DOHH2 (cell line): ENCODE results near the gene RSAD2.

ENCODE experiments used
- EZH2phosphoT487 ChIP-seq: fragments of 200-600 bp; sonication (generic); IDR thresholded peaks from 2 replicates; pipeline ENCODE4 v1.6.1; 2017; ENCODE audit warnings: borderline replicate concordance, mild to moderate bottlenecking, antibody characterized with exemption, low read length, moderate library complexity, mixed read lengths
- TF ChIP-seq, protein P1 (sequence below): fragments of 200-600 bp; sonication (generic); IDR thresholded peaks from one replicate; pipeline ENCODE4 v1.5.1; 2014; ENCODE audit warnings: antibody characterized with exemption, mild to moderate bottlenecking, low read depth, low read length; ENCODE audit not compliant: poor library complexity, severe bottlenecking

DNA sequence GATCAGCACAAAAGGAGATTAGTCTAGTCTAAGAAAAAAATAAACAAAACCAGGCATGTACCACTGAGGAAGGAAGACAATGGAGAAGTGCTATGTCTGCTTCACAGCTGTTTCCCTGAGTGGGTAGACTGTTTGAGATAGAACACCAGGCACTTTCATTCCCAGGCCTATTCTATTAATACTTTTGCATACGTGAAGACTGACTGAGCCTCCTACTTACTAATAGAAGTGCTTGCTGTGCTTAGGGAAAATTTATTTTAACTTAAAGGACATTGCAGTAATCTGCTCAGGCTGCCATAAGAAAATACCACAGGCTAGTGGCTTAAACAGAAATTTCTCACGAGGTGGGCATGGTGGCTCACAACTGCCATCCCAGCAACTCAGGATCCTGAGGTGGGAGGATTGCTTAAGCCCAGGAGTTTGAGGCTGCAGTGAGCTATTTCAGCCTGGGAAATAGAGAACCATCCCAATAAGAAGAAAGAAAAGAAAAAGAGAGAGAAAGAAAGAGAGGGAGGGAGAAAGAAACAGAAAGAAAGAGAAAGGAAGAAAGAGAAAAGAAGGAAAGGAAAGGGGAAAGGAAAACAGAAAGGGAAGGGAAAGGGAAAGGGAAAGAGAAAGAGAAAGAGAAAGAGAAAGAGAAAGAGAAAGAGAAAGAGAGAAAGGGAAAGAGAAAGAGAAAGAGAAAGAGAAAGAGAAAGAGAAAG is 44.8 kb upstream of the RSAD2 start:
- TF ChIP-seq, protein P1, sequence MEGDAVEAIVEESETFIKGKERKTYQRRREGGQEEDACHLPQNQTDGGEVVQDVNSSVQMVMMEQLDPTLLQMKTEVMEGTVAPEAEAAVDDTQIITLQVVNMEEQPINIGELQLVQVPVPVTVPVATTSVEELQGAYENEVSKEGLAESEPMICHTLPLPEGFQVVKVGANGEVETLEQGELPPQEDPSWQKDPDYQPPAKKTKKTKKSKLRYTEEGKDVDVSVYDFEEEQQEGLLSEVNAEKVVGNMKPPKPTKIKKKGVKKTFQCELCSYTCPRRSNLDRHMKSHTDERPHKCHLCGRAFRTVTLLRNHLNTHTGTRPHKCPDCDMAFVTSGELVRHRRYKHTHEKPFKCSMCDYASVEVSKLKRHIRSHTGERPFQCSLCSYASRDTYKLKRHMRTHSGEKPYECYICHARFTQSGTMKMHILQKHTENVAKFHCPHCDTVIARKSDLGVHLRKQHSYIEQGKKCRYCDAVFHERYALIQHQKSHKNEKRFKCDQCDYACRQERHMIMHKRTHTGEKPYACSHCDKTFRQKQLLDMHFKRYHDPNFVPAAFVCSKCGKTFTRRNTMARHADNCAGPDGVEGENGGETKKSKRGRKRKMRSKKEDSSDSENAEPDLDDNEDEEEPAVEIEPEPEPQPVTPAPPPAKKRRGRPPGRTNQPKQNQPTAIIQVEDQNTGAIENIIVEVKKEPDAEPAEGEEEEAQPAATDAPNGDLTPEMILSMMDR, result no peak
- TF ChIP-seq EZH2phosphoT487, result no peak
